H9 (cell line): Measurements from ENCODE around the gene HYAL2. TPM values are rescaled to one million over a fixed set of nuclear protein-coding genes. Genes with fewer than 3 reads are reported as not detected.

Experiments used
- DNase-seq: peaks from one replicate; pipeline ENCODE4 v3.0.0-alpha.2; 2017
- H2AFZ ChIP-seq: one replicate; pipeline ENCODE4 v1.6.1; 2013; ENCODE audit warnings: mild to moderate bottlenecking, low read length, control low read depth, moderate library complexity
- H2AK5ac ChIP-seq: 2 replicates; pipeline ENCODE4 v1.6.1; 2013; ENCODE audit warnings: low read length, control low read depth, mixed read lengths; ENCODE audit not compliant: insufficient read length
- H2BK120ac ChIP-seq: one replicate; pipeline ENCODE4 v1.6.1; 2013; ENCODE audit warnings: low read depth, mild to moderate bottlenecking, low read length, control low read depth, inconsistent platforms; ENCODE audit not compliant: poor library complexity, severe bottlenecking
- H2BK12ac ChIP-seq: 2 replicates; pipeline ENCODE4 v1.6.1; 2013; ENCODE audit warnings: low read length, control low read depth, mixed read lengths, low read depth; ENCODE audit not compliant: insufficient read length
- H2BK15ac ChIP-seq: 2 replicates; pipeline ENCODE4 v1.6.1; 2013; ENCODE audit warnings: low read depth, low read length, control low read depth
- H2BK20ac ChIP-seq: one replicate; pipeline ENCODE4 v1.6.1; 2013; ENCODE audit warnings: low read depth, mild to moderate bottlenecking, low read length, control low read depth, inconsistent platforms; ENCODE audit not compliant: poor library complexity, severe bottlenecking
- H2BK5ac ChIP-seq: 2 replicates; pipeline ENCODE4 v1.6.1; 2013; ENCODE audit warnings: low read length, control low read depth, mixed read lengths; ENCODE audit not compliant: insufficient read length
- H3K14ac ChIP-seq: 2 replicates; pipeline ENCODE4 v1.6.1; 2013; ENCODE audit warnings: low read length, control low read depth; ENCODE audit not compliant: insufficient read depth
- H3K18ac ChIP-seq: 2 replicates; pipeline ENCODE4 v1.6.1; 2013; ENCODE audit warnings: low read depth, mild to moderate bottlenecking, mixed read lengths, low read length, control low read depth; ENCODE audit not compliant: insufficient read length
- H3K23ac ChIP-seq: 2 replicates; pipeline ENCODE4 v1.6.1; 2013; ENCODE audit warnings: low read length, control low read depth, mixed read lengths, low read depth; ENCODE audit not compliant: insufficient read length
- H3K23me2 ChIP-seq: 2 replicates; pipeline ENCODE4 v1.6.1; 2013; ENCODE audit warnings: low read depth, mild to moderate bottlenecking, mixed read lengths, low read length, control low read depth; ENCODE audit not compliant: insufficient read length, poor library complexity, severe bottlenecking
- H3K27ac ChIP-seq: 2 replicates; pipeline ENCODE4 v1.5.1; 2013; ENCODE audit warnings: low read length, control low read depth, mixed read lengths, low read depth; ENCODE audit not compliant: insufficient read length
- H3K27me3 ChIP-seq: 2 replicates; pipeline ENCODE4 v1.6.1; 2013; ENCODE audit warnings: low read length, control low read depth, inconsistent platforms; ENCODE audit not compliant: insufficient read depth
- H3K4ac ChIP-seq: 2 replicates; pipeline ENCODE4 v1.6.1; 2013; ENCODE audit warnings: low read depth, mild to moderate bottlenecking, control low read depth, inconsistent platforms, low read length, moderate library complexity
- H3K4me1 ChIP-seq: 2 replicates; pipeline ENCODE4 v1.6.1; 2013; ENCODE audit warnings: low read length, control low read depth, inconsistent platforms; ENCODE audit not compliant: insufficient read depth
- H3K4me2 ChIP-seq: 2 replicates; pipeline ENCODE4 v1.6.1; 2013; ENCODE audit warnings: low read length, control low read depth, mixed read lengths; ENCODE audit not compliant: insufficient read length, insufficient read depth
- H3K56ac ChIP-seq: 2 replicates; pipeline ENCODE4 v1.6.1; 2013; ENCODE audit warnings: low read depth, mild to moderate bottlenecking, mixed read lengths, low read length, control low read depth; ENCODE audit not compliant: insufficient read length
- H3K79me1 ChIP-seq: 2 replicates; pipeline ENCODE4 v1.6.1; 2013; ENCODE audit warnings: low read depth, mild to moderate bottlenecking, moderate library complexity, low read length, control low read depth, inconsistent platforms; ENCODE audit not compliant: insufficient read depth, poor library complexity, severe bottlenecking
- H3K79me2 ChIP-seq: 2 replicates; pipeline ENCODE4 v1.6.1; 2013; ENCODE audit warnings: low read length, control low read depth, inconsistent platforms; ENCODE audit not compliant: insufficient read depth
- H3K9ac ChIP-seq: 2 replicates; pipeline ENCODE4 v1.6.1; 2013; ENCODE audit warnings: low read length, control low read depth, mixed read lengths; ENCODE audit not compliant: insufficient read length; ENCODE audit errors: extremely low read depth
- H3K9me3 ChIP-seq: one replicate; pipeline ENCODE4 v1.6.1; 2013; ENCODE audit warnings: low read depth, low read length, inconsistent platforms; ENCODE audit not compliant: control insufficient read depth
- H3T11ph ChIP-seq: one replicate; pipeline ENCODE4 v1.6.1; 2013; ENCODE audit warnings: mild to moderate bottlenecking, low read length, control low read depth, inconsistent platforms
- H4K20me1 ChIP-seq: one replicate; pipeline ENCODE4 v1.6.1; 2013; ENCODE audit not compliant: control insufficient read depth, insufficient read length, insufficient read depth
- H4K5ac ChIP-seq: 2 replicates; pipeline ENCODE4 v1.6.1; 2013; ENCODE audit warnings: low read depth, mild to moderate bottlenecking, mixed read lengths, low read length, control low read depth; ENCODE audit not compliant: insufficient read length
- H4K8ac ChIP-seq: replicated peaks from 2 replicates; pipeline ENCODE4 v1.6.1; 2013; ENCODE audit warnings: low read length, control low read depth, mixed read lengths, low read depth; ENCODE audit not compliant: insufficient read length
- H4K91ac ChIP-seq: 2 replicates; pipeline ENCODE4 v1.6.1; 2013; ENCODE audit warnings: low read depth, mild to moderate bottlenecking, moderate library complexity, mixed read lengths, low read length, control low read depth; ENCODE audit not compliant: insufficient read length
- H3K27ac Mint-ChIP-seq, 3 experiments: 2 replicates in 2 of 3; 3 replicates in 1 of 3; pipeline ENCODE4 v1.8.0; 2020 to 2021; ENCODE audit warnings: mixed read lengths in 3 of 3, mild to moderate bottlenecking in 1 of 3, moderate library complexity in 1 of 3
- H3K27me3 Mint-ChIP-seq: 2 replicates; pipeline ENCODE4 v1.8.0; 2021; ENCODE audit warnings: low read depth, mild to moderate bottlenecking, moderate library complexity, mixed read lengths
- H3K36me3 Mint-ChIP-seq, 3 experiments: 2 replicates in 2 of 3; 3 replicates in 1 of 3; pipeline ENCODE4 v1.8.0; 2020 to 2021; ENCODE audit warnings: low read depth in 3 of 3, mixed read lengths in 3 of 3; ENCODE audit not compliant: insufficient read depth in 1 of 3
- H3K4me1 Mint-ChIP-seq, 2 experiments: 2 replicates each; pipeline ENCODE4 v1.8.0; 2020; ENCODE audit warnings: mixed read lengths in 2 of 2
- H3K4me3 Mint-ChIP-seq, 2 experiments: 2 replicates in 1 of 2; 3 replicates in 1 of 2; pipeline ENCODE4 v1.8.0; 2020 to 2021; ENCODE audit warnings: mild to moderate bottlenecking in 2 of 2, mixed read lengths in 2 of 2, moderate library complexity in 1 of 2
- H3K9me3 Mint-ChIP-seq, 2 experiments: 2 replicates in 1 of 2; 3 replicates in 1 of 2; pipeline ENCODE4 v1.8.0; 2020; ENCODE audit warnings: mild to moderate bottlenecking in 2 of 2, mixed read lengths in 2 of 2, moderate library complexity in 1 of 2
- WGBS: extraction: QIAGEN DNeasy Blood & Tissue Kit; methylation state at CpG from one replicate; pipeline ENCODE4 v1.1.7; 2013; ENCODE audit warnings: missing lambda C conversion rate, low lambda C conversion rate, mixed read lengths; ENCODE audit not compliant: insufficient read length; ENCODE audit errors: extremely low coverage; 5-methylcytosine and 5-hydroxymethylcytosine counted together
- total RNA-seq: library from RNA; stranded (reverse); gene quantifications from 2 replicates; pipeline ENCODE4 v1.2.1, GENCODE V29; 2021
- TF ChIP-seq, protein P1 (sequence below): fragments of 200-600 bp; sonication (generic); conservative IDR thresholded peaks from 3 replicates; pipeline ENCODE4 v1.8.0; 2021; ENCODE audit warnings: antibody characterized with exemption, mild to moderate bottlenecking

Gene HYAL2
- total RNA-seq, 1 experiment from 2014 or later, result 51.9 TPM

DNA sequence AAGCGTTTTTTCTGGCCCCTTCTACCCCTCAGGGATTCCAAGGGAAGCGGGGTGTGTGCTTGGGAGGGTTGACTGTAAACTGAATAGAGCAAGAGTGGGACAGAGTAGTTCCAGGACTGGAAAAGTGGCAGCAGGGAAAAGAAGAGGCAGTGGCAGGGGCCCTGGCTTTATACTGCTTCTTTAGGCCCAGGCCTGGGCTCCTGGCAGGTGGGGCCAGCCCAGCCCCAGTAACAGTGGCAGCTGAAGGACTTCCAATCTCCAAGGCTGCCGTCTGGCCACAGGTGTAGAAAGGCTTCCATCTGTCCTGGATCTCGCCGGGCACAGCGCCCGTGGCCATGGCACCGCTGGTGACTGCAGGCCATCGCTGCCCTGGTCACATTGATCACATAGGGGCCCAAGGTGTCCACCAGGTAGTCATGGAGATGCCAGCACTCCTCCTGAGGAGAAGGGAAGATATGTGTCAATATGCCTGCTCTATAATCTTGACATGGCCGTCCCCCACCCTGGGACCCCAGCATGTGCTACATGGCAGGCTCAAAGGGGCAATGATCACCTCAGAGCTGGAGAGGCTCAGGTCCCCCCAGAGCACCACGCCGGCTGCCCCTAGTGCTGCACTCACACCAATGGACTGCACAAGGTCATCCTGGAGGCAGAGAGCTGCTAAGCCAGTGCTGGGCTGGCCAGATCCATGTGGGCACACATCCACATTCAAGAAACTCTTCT, 29.3 kb downstream of the HYAL2 start:
- no peak overlapping the region for H2BK20ac ChIP-seq
- no peak overlapping the region for H2BK12ac ChIP-seq
- H2BK120ac ChIP-seq, result no peak overlapping the region
- H3K4me1 ChIP-seq, result no peaks in the 10 kb centered on the region
- no peak overlapping the region for H3K56ac ChIP-seq
- peaks cover 3% of the 10 kb centered on the region; the same call in 1 of the 2 replicates for H3K79me2 ChIP-seq
- H2AFZ ChIP-seq, result no peak overlapping the region
- DNase-seq, result no peak
- no peak overlapping the region for H2AK5ac ChIP-seq
- H4K91ac ChIP-seq, result no peak overlapping the region
- H2BK5ac ChIP-seq, result no peak overlapping the region
- no peak overlapping the region for H2BK15ac ChIP-seq
- H3K9ac ChIP-seq, result no peak overlapping the region
- Mint-ChIP-seq H3K4me3 (peak overlapping the region; percentile 82 to 87; a peak in 2 of 5 replicates), H3K4me1 (peaks cover 14% of the 10 kb centered on the region in 2 experiments), H3K36me3 (peaks cover 23 to 36% (median 28%) of the 10 kb centered on the region in 3 experiments; a peak in 6 of 7 replicates), H3K27me3 (no peaks in the 10 kb centered on the region), H3K9me3 (no peaks in the 10 kb centered on the region; a peak in 1 of 5 replicates), H3K27ac (peak overlapping the region; percentile 87 to 99 (median 96); a peak in 5 of 7 replicates)
- no peak overlapping the region for H4K8ac ChIP-seq
- H3K27ac ChIP-seq, result no peak overlapping the region
- no peaks in the 10 kb centered on the region for H3K79me1 ChIP-seq
- H3K27me3 ChIP-seq, result no peaks in the 10 kb centered on the region
- H4K5ac ChIP-seq, result no peak overlapping the region
- H3K4me2 ChIP-seq, result no peak overlapping the region
- no peak overlapping the region for H3T11ph ChIP-seq
- H3K23ac ChIP-seq, result no peak overlapping the region
- TF ChIP-seq, protein P1, sequence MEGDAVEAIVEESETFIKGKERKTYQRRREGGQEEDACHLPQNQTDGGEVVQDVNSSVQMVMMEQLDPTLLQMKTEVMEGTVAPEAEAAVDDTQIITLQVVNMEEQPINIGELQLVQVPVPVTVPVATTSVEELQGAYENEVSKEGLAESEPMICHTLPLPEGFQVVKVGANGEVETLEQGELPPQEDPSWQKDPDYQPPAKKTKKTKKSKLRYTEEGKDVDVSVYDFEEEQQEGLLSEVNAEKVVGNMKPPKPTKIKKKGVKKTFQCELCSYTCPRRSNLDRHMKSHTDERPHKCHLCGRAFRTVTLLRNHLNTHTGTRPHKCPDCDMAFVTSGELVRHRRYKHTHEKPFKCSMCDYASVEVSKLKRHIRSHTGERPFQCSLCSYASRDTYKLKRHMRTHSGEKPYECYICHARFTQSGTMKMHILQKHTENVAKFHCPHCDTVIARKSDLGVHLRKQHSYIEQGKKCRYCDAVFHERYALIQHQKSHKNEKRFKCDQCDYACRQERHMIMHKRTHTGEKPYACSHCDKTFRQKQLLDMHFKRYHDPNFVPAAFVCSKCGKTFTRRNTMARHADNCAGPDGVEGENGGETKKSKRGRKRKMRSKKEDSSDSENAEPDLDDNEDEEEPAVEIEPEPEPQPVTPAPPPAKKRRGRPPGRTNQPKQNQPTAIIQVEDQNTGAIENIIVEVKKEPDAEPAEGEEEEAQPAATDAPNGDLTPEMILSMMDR, result no peak
- H3K18ac ChIP-seq, result no peak overlapping the region
- no peaks in the 10 kb centered on the region for H4K20me1 ChIP-seq
- no CpG with 5 or more reads among the region's 12 CpGs for WGBS
- H3K9me3 ChIP-seq, result no peaks in the 10 kb centered on the region
- peaks cover 5% of the 10 kb centered on the region for H3K23me2 ChIP-seq
- H3K4ac ChIP-seq, result no peak overlapping the region
- H3K14ac ChIP-seq, result no peak overlapping the region
